ENCODE results near the gene REG1A.

The REG1A gene, protein sequence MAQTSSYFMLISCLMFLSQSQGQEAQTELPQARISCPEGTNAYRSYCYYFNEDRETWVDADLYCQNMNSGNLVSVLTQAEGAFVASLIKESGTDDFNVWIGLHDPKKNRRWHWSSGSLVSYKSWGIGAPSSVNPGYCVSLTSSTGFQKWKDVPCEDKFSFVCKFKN

DNA sequence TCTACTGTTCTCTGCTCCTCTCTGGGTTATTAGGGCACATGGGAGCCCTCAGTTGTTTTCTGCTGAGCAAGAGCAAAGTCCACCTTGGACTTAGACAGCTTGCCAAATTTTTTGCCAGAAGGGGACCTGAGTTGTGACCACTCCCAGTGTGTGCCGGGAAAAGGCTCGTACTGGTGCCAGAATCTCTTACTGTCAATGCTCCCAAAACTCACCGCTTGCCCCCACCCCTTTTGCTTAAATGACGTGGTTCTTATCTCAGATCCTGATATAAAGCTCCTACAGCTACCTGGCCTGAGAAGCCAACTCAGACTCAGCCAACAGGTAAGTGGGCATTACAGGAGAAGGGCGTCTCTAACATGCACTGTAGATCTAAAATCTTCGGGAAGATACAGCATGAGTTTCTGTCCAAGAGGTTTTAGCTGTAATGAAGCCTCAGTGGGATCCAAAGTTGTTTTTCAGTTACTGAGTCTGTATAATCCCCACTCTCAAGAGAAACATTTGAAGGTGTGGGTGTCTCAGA lies at the start of gene REG1A:
TSS of gene REG1A (plus strand) at position 295 of the 520 bp plus-strand sequence. CDS start 374 bp downstream, outside the sequence.
- no peak for DNase-seq

DNA sequence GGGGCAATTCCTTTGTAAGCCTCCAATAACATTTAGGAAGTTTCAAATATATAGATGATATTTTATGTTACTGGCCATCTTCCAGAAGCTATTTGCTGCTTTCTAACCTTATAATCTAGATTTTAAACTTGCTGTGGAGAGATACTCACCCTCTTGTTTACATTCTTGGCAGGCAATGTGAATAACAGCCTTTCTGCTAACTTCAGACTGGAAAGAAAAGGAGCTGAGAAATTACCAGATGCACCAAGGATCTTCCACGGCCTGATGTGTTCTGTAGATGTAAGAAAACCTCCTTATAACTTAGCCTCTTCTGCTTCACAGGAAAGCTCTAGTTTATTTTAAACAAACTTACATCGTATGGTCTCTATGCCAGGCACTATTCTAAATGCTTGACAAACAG lies 49.2 kb upstream of the REG1A start:
- no peak for DNase-seq

DNA sequence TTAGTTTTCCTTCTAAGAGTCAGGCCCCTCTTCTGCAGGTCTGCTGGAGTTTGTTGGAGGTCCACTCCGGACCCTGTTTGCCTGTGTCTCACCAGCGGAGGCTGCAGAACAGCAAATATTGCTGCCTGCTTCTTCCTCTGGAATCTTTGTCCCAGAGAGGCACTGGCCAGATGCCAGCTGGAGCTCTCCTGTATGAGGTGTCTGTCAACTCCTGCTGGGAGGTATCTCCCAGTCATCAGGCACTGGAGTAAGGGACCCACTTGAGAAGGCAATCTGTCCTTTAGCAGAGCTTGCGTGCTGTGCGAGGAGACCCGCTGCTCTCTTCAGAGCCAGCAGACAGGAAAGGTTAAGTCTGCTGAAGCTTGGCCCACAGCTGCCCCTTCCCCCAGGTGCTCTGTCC lies 37.3 kb upstream of the REG1A start:
- no peak for DNase-seq

DNA sequence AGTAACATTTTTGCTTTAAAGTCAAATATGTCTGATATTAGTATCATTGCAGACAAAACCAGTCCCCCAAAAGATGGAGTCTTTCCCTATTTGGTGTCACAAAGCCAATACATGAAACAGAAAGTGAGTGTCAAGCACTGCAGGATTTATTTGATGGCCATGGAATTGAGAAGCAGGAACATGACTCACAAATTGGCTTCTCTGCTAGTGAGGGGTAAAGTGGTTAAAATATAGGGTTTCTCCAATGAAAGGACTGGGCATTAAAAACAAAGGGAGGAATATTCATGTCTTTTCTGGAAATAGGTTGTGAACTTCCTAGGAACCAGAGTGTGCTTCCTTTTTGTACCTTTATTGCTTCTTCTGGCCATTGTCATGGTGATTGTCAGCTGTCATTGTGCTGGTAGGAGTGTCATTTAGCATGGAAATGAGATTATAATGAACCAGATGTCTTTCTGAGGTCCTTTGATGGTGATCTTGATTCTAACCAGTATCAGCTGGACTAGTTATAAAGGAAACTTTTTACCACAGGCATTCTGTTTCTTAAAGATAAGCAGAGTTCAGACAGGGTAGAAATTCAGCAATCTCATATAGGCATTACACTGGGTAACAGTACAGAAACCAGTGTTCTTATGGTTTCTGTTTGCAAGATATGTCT lies 36.6 kb upstream of the REG1A start:
- no peak for DNase-seq

DNA sequence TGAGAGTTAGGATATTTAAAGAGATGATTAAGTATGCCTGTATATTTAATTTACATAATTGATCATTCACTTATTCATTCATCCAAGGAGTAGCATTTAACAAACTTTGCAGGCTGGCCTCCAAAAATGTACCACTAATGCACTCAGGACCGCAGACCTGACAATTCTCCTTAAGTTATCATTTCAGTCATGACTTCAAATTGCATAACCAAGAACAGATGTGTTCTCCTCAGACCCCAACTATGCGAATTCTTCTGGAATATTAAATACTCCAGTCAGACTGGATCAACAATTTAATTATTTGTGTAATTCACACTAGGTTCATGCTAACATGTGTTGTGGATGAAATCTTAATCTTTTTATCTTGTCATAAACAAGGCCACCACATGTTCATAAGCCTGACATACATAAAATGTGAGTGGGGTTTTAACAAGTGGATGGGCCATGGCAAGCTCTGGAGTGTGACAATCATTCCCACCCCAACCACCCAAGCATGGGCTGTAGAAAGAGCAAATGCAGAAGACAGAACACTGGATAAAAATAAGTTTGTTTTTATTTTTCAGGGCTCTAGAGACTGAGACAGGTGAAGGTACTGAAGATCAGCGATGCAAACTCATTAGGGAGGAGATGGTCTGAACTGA lies 35.7 kb upstream of the REG1A start:
- DNase-seq: no peak

DNA sequence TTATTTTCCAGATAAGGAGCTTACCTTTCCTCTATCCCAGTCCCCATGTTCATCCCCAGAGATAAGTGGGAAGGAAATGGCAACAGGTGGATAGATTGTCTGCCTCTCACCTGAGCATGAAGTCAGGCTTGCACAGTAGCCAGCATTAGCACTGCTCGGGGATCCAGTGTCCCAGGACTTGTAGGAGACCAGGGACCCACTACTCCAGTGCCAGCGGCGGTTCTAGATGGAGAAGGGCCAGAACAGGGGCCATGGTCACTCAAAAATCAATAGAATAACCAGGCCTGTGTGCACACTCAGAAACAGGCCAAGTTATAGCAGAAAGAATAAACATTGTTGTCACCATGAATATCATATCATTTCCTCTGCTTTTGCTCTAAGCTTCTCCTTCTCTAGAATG lies 34.9 kb upstream of the REG1A start:
- DNase-seq: no peak

DNA sequence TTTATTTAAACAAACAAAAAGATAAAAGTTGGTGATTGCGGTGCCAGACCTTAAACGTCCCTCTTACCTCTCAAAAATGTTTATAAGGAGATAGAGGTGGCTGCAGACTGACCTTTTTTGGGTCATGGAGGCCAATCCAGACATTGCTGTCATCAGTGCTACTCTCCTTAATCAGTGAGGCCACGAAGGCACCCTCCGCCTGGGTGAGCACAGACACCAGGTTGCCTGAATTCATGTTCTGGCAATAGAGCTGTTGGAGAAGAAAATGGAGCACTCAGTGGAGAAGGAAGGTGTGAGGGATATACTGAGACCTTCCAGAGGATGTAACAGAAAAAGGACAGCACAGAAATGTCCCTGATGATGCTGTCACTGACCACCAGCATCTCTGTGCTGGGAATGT lies 34.0 kb upstream of the REG1A start:
- no peak for DNase-seq

DNA sequence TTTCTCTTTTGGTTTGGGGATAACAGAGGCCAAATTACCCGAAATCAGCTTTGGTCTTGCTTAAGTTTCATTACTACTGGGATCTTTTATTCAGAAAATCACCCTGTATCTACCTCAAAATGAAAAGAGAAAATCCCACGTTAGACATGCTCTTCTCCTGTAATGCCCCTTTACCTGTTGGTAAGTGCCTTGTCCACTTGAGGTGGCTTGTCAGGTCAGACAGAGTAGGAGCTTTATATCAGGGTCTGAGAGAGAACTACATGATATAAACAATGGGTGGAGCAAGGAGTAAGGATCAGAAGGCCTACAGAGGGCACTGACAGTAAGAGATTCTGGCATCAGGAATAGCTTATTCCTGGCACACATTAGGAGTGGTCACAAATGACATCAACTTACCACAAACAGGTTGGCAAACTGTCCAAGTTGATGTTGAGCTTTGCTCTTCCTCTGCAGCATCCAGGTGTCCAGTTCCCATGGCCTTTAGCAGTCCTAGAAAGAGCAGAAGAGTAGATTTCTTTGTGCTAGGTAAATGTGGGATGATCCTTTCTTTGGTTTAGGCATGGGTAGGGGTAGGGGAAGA lies 32.4 kb upstream of the REG1A start, which contains the start of gene REG1B:
TSS of gene REG1B (minus strand) at position 209 of the 580 bp plus-strand sequence. CDS start 381 bp downstream, outside the sequence.
- no peak for DNase-seq

DNA sequence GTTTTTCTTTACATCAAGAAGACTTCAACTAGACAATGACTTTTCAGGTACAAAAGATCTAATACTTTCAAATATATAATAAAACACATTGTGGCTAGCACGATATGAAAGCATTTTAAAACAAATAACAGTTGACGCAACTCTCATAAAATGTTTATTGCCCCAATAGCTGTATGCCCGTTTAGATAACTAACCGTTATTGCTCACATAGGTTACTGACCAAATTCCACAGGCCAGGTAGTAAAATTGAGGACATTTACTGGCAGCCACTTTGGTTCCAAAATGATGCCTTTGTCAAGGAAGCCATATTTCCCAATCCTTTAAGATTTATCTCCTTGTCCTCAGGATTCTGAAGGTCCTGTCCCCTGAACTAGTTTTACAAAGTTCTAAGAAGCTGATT lies 29.6 kb upstream of the REG1A start:
- no peak for DNase-seq

DNA sequence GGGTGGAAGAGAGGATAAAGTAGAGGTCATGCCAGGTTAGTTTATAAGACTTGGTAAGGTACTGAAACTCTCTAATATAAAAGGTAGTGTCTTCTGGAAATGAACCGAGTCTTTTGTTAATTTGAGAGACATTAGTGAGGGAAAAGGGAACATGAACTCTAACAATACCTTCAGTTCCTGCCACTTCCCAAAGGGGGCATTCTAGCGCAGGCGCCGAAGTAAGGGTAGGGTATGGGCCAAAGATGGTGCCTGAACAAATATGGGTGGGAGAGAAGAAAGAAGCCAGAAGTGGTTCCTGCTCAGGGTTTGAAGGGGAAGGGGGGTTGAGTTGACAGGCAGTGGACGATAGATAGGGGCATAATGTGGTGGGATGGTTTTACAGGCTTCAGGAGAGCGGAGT lies 22.4 kb upstream of the REG1A start:
- no peak for DNase-seq

DNA sequence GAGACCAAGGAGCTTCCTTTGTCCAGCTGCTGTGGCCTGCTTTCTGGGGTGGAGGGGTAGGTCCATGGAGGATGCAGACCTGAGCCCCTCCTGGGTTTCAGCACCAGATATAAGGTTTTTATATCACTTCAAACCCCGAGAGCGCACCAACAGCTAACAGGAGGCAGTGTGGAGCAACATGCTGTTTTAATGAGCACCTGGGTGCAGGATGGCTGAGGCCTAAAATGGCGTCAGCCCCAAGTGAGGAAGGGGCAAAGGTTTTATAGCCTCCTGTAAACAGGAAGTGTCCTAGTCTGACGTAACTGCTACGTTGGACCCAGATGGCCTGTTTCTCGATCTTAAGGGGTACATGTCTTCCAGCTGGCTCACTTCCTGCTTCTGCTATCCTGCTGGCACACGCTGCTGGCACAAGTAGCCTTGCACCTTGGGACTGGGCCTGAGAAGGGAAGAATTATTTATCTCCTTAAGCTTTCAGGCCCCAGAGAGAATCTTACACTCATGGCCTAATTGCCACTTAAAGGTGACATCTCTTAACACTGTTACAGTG lies 21.1 kb upstream of the REG1A start:
- no peak for DNase-seq

DNA sequence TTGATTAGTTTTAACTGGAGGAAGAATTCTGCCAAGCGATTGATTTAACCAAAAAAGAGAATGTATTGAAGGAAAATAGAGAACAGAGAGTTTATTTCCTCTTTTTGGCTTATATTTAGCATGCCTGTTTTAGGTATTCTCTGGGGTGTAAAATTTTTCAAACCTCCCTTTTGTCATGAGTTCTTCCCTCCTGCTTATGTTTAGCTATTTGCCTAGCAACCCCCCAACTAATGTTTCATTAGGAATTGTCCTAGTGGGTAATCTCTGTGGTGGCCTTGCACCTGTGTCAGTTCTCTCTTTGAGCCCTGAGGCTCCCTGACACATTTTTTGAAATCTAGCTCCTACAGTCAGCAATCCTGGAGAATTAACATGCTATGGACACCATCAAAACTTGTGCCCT lies 20.0 kb upstream of the REG1A start:
- DNase-seq: no peak

DNA sequence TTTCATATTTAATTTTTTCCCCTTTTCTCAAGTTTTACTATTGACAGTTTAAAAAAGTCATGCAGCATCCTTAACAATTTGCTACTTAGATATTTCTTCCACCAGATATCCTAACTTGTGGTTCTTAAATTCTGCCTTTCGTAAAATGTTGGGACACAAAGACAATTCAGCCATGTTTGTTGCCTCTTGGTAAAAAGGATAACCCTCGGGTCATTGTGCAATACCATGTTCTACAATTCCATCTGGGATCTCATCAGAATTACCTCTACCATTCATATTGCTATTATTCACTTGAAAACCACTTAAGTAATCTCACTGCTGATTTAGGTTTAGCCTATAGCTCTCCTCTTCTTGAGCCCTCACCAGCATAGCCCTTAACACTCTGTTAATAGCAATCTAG lies 19.3 kb upstream of the REG1A start:
- DNase-seq: no peak

DNA sequence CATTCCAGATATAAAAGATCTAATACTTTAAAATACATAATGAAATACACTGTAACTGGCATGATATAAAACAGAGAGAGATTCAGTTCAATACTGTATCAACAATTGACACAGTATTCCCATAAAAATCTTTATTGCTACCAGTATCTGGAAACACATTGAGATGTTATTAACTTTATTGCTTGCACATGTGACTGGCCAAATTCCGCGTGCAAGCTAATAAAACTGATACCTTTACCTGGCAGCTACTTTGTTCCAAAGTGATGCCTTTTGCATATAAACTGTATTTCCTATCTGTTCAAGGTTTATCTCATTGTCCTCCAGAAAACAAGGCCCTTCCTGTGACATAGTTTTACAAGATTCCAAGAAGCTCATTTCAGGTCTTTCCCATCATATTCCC lies 17.1 kb upstream of the REG1A start:
- DNase-seq: no peak

DNA sequence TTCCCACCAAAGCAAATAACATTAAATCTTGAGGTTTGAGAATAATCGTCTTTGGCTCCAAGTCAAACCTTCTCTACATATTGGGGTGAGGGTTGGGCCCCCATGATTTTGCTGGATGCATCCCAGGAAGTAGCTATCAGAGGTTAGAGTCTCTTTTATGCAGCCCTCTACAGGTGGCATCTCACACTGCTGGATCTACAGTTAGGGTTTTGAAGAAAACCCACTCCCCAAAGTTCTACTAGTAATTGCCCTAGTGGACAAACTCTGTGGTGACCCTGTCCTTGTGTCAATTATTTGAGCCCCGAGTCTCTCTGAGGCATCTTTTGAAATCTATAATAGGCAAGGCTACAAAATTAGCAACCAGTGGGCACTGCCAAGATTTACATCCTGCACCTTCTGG lies 15.0 kb upstream of the REG1A start:
- DNase-seq: no peak

DNA sequence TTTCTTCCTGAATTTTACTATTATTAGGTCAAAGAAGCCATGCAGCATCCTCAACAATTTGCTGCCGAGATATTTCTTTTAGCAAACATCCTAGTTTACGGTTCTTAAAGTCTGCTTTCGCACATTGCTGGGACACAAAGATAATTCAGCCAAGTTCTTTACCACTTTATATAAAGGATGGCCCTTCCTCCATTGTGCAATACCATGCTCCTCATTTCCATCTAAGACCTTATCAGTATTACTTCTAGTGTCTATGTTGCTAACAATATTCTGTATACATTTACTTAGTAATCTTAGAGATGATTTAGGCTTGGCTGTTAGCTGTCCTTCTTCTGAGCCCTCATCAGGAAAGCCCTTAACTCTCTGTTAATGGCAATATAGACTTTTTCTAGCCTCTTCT lies 8.0 kb upstream of the REG1A start:
- DNase-seq: no peak

DNA sequence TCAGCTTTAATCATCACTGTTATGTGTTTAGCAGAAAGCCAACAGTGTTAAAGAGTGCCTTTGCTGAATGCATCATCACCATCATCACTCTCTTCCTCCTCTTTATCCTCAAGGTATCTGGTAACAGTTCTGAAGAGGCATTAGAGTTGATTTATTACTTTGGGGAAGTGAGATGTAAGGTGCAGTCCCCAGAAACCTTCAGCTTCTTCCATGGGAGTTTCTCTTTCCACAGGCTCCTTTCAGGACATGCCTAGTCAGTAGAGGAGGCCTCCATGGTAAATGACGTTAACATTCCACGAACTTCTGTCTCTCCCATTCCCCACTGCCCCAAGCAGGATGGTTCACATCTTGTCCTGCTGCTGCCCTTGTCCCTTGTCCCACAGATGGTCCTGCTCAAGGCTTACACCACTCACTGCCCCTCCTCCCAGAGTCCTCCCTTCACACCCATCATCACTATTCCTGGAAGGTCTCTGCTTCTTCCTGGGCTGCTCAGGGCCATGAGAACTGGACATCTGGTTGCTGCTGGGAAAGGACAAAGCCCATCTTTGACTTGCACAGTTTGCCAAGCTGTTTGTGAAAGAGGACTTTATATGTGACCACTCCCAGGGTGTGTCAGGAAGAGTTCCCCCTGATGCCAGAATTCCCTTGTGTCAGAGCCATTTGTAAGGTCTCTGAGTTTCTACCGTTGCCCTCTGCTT lies 5.3 kb upstream of the REG1A start:
- DNase-seq: no peak

DNA sequence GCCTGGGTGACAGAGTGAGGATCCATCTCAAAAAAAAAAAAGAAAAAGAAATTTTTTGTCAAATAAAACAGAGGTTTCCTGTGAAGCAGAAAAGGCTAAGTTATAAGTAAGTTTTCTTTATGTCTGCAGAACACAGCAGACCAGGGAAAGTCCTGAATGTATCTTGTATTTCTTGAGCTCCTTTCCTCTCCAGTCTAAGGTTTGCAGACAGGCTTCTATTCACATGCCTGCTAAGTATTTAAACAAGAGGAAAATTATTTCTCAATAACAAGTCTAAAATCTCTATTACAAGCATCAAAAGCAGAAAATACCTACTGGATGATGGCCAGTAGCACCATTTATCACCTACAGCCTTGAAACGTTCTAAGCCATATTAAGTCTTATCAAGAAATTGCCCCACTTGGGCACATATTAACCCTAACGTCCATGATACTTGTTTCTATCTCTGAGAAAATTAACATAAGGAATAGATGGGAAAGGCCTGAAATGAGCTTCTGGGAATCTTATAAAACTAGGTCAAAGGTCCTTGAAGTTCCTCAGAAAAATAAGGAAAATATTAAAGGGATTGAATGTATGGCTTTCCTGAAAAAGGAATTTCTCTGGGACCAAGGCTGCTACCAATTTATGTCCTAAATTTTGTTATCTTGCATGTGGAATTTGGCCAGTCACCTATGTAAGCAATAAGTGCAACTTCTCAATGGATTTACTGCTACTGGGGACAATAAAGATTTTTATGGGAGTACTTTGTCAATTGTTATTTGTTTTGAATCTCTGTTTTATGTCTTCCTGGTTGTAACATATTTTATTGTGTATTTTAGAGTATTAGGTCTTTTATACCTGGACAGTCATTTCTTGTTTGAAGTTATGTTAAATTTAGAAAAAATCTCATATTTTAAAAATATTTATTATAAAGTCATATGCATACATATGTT lies 3.0 kb upstream of the REG1A start:
- DNase-seq: no peak

DNA sequence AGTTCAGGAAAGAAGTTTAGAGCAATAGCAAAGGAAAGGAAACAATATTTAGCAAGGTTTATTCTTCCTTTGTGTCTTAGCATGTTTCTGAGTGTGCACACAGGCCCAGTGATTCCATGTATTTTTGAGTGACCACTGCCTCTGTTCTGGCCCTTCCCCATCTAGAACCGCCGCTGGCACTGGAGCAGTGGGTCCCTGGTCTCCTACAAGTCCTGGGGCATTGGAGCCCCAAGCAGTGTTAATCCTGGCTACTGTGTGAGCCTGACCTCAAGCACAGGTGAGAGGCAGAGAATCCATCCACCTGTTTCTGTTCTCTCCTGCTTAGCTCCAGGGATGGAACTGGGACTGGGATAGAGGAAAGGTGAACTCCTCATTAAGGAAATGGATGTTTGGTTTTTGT lies 2.4 kb downstream of the REG1A start:
- DNase-seq: no peak

DNA sequence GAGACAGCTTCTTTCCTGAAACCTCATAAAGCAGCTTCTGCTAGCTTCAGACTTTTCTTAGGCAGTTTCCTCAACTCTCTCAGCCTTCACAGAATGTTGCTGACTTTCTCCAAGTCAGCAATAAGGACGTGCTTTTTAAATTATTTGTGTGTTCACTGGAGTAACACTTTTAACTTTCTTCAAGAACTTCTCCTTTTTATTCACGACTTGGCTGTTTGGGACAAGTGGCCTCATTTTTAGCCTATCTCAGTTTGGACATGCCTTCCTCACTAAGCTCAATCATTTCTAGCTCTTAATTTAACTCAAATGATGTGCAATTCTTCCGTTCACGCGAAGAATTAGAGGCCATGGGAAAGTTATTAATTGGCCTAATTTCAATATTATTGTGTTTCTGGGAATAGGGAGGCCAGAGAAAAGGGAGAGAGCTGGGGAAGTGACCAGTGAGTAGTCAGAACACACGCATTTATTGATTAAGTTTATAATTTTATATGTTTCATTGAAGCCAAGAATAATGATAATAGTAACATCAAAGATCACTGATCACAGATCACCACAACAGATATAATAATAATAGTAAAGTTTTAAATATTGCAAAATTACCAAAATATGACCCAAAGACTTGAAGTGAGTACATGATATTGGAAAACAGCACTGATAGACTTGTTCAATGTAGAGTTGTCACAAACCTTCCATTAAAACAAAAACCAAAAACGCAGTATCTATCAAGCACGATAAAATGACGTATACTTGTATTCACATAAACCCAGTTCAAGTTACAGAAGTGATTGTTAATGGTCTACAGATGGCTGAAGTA lies 4.8 kb downstream of the REG1A start:
- no peak for DNase-seq

DNA sequence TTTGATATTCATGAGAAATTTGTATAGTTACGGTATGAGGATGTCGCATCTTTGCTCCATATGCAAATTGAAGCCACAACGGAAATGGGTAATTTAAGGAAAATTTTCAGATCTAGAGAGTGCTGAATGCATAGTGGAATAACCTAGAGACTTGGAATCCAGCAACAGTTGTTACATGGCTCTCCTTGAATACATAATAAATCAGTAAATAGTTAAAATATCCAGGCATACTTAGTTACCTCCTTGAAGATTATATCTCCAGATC lies 5.4 kb downstream of the REG1A start:
- DNase-seq: no peak
